MCF 10A (cell line): ENCODE measurements around the gene ARHGAP8. TPM values are rescaled to one million over a fixed set of nuclear protein-coding genes. Genes with fewer than 3 reads are reported as not detected.

Source experiments
- BruUV-seq: library from RNA; stranded (reverse); fragments of 400-500 nt; replicated peaks from 2 replicates; lab custom pipeline; 2021; lab: Mats Ljungman, UMichigan
- CTCF ChIA-PET: fragments of 300-600 bp; sonication (Branson Sonifier 250); formaldehyde crosslinking; extraction: SDS; loops from one replicate; lab custom pipeline; 2021; ENCODE audit warnings: antibody characterized with exemption, inconsistent platforms; lab: Yijun Ruan, JAX
- POLR2A ChIA-PET: fragments of 300-600, 350-650 bp; sonication (Branson Sonifier 250); formaldehyde crosslinking; extraction: SDS; loops from one replicate; lab custom pipeline; 2020; ENCODE audit warnings: antibody characterized with exemption, inconsistent platforms; lab: Yijun Ruan, JAX
- DNase-seq: peaks from one replicate; pipeline ENCODE4 v3.0.0-alpha.2; 2018; ENCODE audit not compliant: unreplicated experiment
- H3K27ac Mint-ChIP-seq: one replicate; pipeline ENCODE4 v1.8.0; 2022; ENCODE audit warnings: mild to moderate bottlenecking, low read depth, mixed read lengths; ENCODE audit not compliant: unreplicated experiment
- H3K27me3 Mint-ChIP-seq: one replicate; pipeline ENCODE4 v1.8.0; 2022; ENCODE audit warnings: mixed read lengths; ENCODE audit not compliant: insufficient read depth, unreplicated experiment
- H3K36me3 Mint-ChIP-seq: one replicate; pipeline ENCODE4 v1.8.0; 2022; ENCODE audit warnings: mild to moderate bottlenecking, moderate library complexity, mixed read lengths; ENCODE audit not compliant: insufficient read depth, unreplicated experiment
- H3K4me1 Mint-ChIP-seq: one replicate; pipeline ENCODE4 v1.8.0; 2022; ENCODE audit warnings: mixed read lengths; ENCODE audit not compliant: insufficient read depth, unreplicated experiment
- H3K4me3 Mint-ChIP-seq: one replicate; pipeline ENCODE4 v1.8.0; 2022; ENCODE audit warnings: mild to moderate bottlenecking, moderate library complexity, mixed read lengths; ENCODE audit not compliant: unreplicated experiment
- H3K9me3 Mint-ChIP-seq: one replicate; pipeline ENCODE4 v1.8.0; 2022; ENCODE audit warnings: mixed read lengths; ENCODE audit not compliant: unreplicated experiment
- CTCF ChIP-seq: fragments of 200-600 bp; IDR thresholded peaks from one replicate; pipeline ENCODE4 v1.8.0; 2022; ENCODE audit warnings: antibody characterized with exemption, mild to moderate bottlenecking; ENCODE audit not compliant: unreplicated experiment
- intact Hi-C: fragments of 100-400 bp; cut with micrococcal nuclease; formaldehyde crosslinking; loops from 2 replicates; pipeline ENCODE4 v1.14.1; 2022
- total RNA-seq: library from RNA; stranded (reverse); gene quantifications from 2 replicates; pipeline ENCODE4 v1.2.3, GENCODE V29; 2022

ARHGAP8 gene
- total RNA-seq, 1 experiment from 2014 or later, result 18.6 TPM

GRCh38 chr22:44845191-44845590 is 92.8 kb downstream of the ARHGAP8 start:
- intact Hi-C loops, result no loop called here
- BruUV-seq, result no TSS peak
- no peak for DNase-seq
- CTCF ChIA-PET, result no interaction called here
- POLR2A ChIA-PET, result no interaction called here
- Mint-ChIP-seq H3K27ac (no peak overlapping the region), H3K36me3 (no peaks in the 10 kb centered on the region), H3K9me3 (no peaks in the 10 kb centered on the region), H3K4me1 (no peaks in the 10 kb centered on the region), H3K4me3 (no peak overlapping the region), H3K27me3 (no peaks in the 10 kb centered on the region)
- no peak for TF ChIP-seq CTCF

- Mint-ChIP-seq H3K27ac (no peak overlapping the region), H3K4me1 (no peaks in the 10 kb centered on the region), H3K9me3 (no peaks in the 10 kb centered on the region), H3K27me3 (no peaks in the 10 kb centered on the region), H3K4me3 (no peak overlapping the region), H3K36me3 (no peaks in the 10 kb centered on the region)
- DNase-seq, result no peak
- no TSS peak for BruUV-seq
- intact Hi-C loops, result no loop called here
- POLR2A ChIA-PET, result no interaction called here
- TF ChIP-seq CTCF, result no peak
- CTCF ChIA-PET, result interaction anchor here (0.7 kb wide), 1 partner anchor 10 kb away, joined by 3 read pairs; no protein-coding TSS in a partner anchor
These were observed 93.7 kb downstream of the ARHGAP8 start for GRCh38 chr22:44845796-44846720.

- ChIA-PET POLR2A (no interaction called here), CTCF (interaction anchor here (0.7 kb wide), 1 partner anchor 10 kb away, joined by 3 read pairs; no protein-coding TSS in a partner anchor)
- intact Hi-C loops, result no loop called here
- Mint-ChIP-seq H3K27me3 (no peaks in the 10 kb centered on the region), H3K27ac (no peak overlapping the region), H3K4me3 (no peak overlapping the region), H3K36me3 (peaks cover 1% of the 10 kb centered on the region), H3K9me3 (no peaks in the 10 kb centered on the region), H3K4me1 (no peaks in the 10 kb centered on the region)
- no TSS peak for BruUV-seq
- no peak for DNase-seq
- TF ChIP-seq CTCF, result no peak
These were observed 94.4 kb downstream of the ARHGAP8 start for GRCh38 chr22:44846726-44847275.

GRCh38 chr22:44847380-44847779 is 95.0 kb downstream of the ARHGAP8 start:
- BruUV-seq, result no TSS peak
- CTCF ChIA-PET, result interaction anchor here (0.6 kb wide), 2 partner anchors 28 to 84 kb away, joined by 3 read pairs; no protein-coding TSS in a partner anchor

More at GRCh38 chr22:44847380-44847779, 95.0 kb downstream of the ARHGAP8 start:
- H3K36me3 Mint-ChIP-seq, result peaks cover 5% of the 10 kb centered on the region
- H3K4me3 Mint-ChIP-seq, result no peak overlapping the region
- H3K27me3 Mint-ChIP-seq, result no peaks in the 10 kb centered on the region
- DNase-seq, result no peak
- H3K9me3 Mint-ChIP-seq, result no peaks in the 10 kb centered on the region
- H3K27ac Mint-ChIP-seq, result no peak overlapping the region
- peaks cover 1% of the 10 kb centered on the region for H3K4me1 Mint-ChIP-seq
- no peak for TF ChIP-seq CTCF
- POLR2A ChIA-PET, result no interaction called here
- intact Hi-C loops, result no loop called here
